ENCODE results near the gene ZNF462.

The ZNF462 gene

GRCh38 chr9:106932675-106933074 lies 69.7 kb downstream of the ZNF462 start:
- no peak for DNase-seq
- Histone ChIP-seq H3K27me3 (replicated peaks; ENCODE audit: control insufficient read depth, insufficient read depth, low read length, poor library complexity, severe bottlenecking) (no peaks in the 10 kb centered on the region), H3K9me3 (ENCODE audit: control insufficient read depth, low read length) (no peaks in the 10 kb centered on the region), H3K4me3 (ENCODE audit: insufficient read depth, low read depth, low read length, poor library complexity, severe bottlenecking) (no peak overlapping the region), H3K4me1 (ENCODE audit: control insufficient read depth, insufficient read depth, low read length, poor library complexity, severe bottlenecking) (no peaks in the 10 kb centered on the region), H3K36me3 (ENCODE audit: control insufficient read depth, insufficient read depth, low read length) (no peaks in the 10 kb centered on the region), H3K27ac (ENCODE audit: insufficient read depth, low read length, poor library complexity, severe bottlenecking) (no peak overlapping the region)

- no peaks in the 10 kb centered on the region for H3K9me3 ChIP-seq (ENCODE audit: control insufficient read depth, low read length)
- H3K27me3 ChIP-seq (replicated peaks; ENCODE audit: control insufficient read depth, insufficient read depth, low read length, poor library complexity, severe bottlenecking) = no peaks in the 10 kb centered on the region
- no peak for DNase-seq
- no peaks in the 10 kb centered on the region for H3K4me1 ChIP-seq (ENCODE audit: control insufficient read depth, insufficient read depth, low read length, poor library complexity, severe bottlenecking)
- no peak overlapping the region for H3K4me3 ChIP-seq (ENCODE audit: insufficient read depth, low read depth, low read length, poor library complexity, severe bottlenecking)
- H3K27ac ChIP-seq (ENCODE audit: insufficient read depth, low read length, poor library complexity, severe bottlenecking) = no peak overlapping the region
- no peaks in the 10 kb centered on the region for H3K36me3 ChIP-seq (ENCODE audit: control insufficient read depth, insufficient read depth, low read length)
These were observed 70.5 kb downstream of the ZNF462 start for GRCh38 chr9:106933470-106933869.

GRCh38 chr9:106934442-106935238 lies 71.7 kb downstream of the ZNF462 start:
- no peaks in the 10 kb centered on the region for H3K27me3 ChIP-seq (replicated peaks; ENCODE audit: control insufficient read depth, insufficient read depth, low read length, poor library complexity, severe bottlenecking)
- no peak overlapping the region for H3K4me3 ChIP-seq (ENCODE audit: insufficient read depth, low read depth, low read length, poor library complexity, severe bottlenecking)
- no peak for DNase-seq
- no peak overlapping the region for H3K27ac ChIP-seq (ENCODE audit: insufficient read depth, low read length, poor library complexity, severe bottlenecking)
- no peaks in the 10 kb centered on the region for H3K4me1 ChIP-seq (ENCODE audit: control insufficient read depth, insufficient read depth, low read length, poor library complexity, severe bottlenecking)
- no peaks in the 10 kb centered on the region for H3K9me3 ChIP-seq (ENCODE audit: control insufficient read depth, low read length)
- no peaks in the 10 kb centered on the region for H3K36me3 ChIP-seq (ENCODE audit: control insufficient read depth, insufficient read depth, low read length)

GRCh38 chr9:106936680-106937079 lies 73.7 kb downstream of the ZNF462 start:
- Histone ChIP-seq H3K9me3 (ENCODE audit: control insufficient read depth, low read length) (no peaks in the 10 kb centered on the region), H3K27ac (ENCODE audit: insufficient read depth, low read length, poor library complexity, severe bottlenecking) (no peak overlapping the region), H3K4me3 (ENCODE audit: insufficient read depth, low read depth, low read length, poor library complexity, severe bottlenecking) (no peak overlapping the region), H3K27me3 (replicated peaks; ENCODE audit: control insufficient read depth, insufficient read depth, low read length, poor library complexity, severe bottlenecking) (no peaks in the 10 kb centered on the region), H3K36me3 (ENCODE audit: control insufficient read depth, insufficient read depth, low read length) (no peaks in the 10 kb centered on the region), H3K4me1 (ENCODE audit: control insufficient read depth, insufficient read depth, low read length, poor library complexity, severe bottlenecking) (no peaks in the 10 kb centered on the region)
- DNase-seq = no peak

- Histone ChIP-seq H3K4me1 (ENCODE audit: control insufficient read depth, insufficient read depth, low read length, poor library complexity, severe bottlenecking) (no peaks in the 10 kb centered on the region), H3K4me3 (ENCODE audit: insufficient read depth, low read depth, low read length, poor library complexity, severe bottlenecking) (no peak overlapping the region), H3K27ac (ENCODE audit: insufficient read depth, low read length, poor library complexity, severe bottlenecking) (no peak overlapping the region), H3K27me3 (replicated peaks; ENCODE audit: control insufficient read depth, insufficient read depth, low read length, poor library complexity, severe bottlenecking) (no peaks in the 10 kb centered on the region), H3K9me3 (ENCODE audit: control insufficient read depth, low read length) (no peaks in the 10 kb centered on the region), H3K36me3 (ENCODE audit: control insufficient read depth, insufficient read depth, low read length) (no peaks in the 10 kb centered on the region)
- DNase-seq = no peak
These were observed 79.0 kb downstream of the ZNF462 start for GRCh38 chr9:106941916-106942315.

- DNase-seq = no peak
- H3K27ac ChIP-seq (ENCODE audit: insufficient read depth, low read length, poor library complexity, severe bottlenecking) = no peak overlapping the region
- no peaks in the 10 kb centered on the region for H3K4me1 ChIP-seq (ENCODE audit: control insufficient read depth, insufficient read depth, low read length, poor library complexity, severe bottlenecking)
- H3K27me3 ChIP-seq (replicated peaks; ENCODE audit: control insufficient read depth, insufficient read depth, low read length, poor library complexity, severe bottlenecking) = no peaks in the 10 kb centered on the region
- H3K36me3 ChIP-seq (ENCODE audit: control insufficient read depth, insufficient read depth, low read length) = no peaks in the 10 kb centered on the region
- H3K9me3 ChIP-seq (ENCODE audit: control insufficient read depth, low read length) = no peaks in the 10 kb centered on the region
- no peak overlapping the region for H3K4me3 ChIP-seq (ENCODE audit: insufficient read depth, low read depth, low read length, poor library complexity, severe bottlenecking)
These were observed 83.0 kb downstream of the ZNF462 start for GRCh38 chr9:106945727-106946660.

GRCh38 chr9:106947106-106947900 lies 84.3 kb downstream of the ZNF462 start:
- Histone ChIP-seq H3K9me3 (ENCODE audit: control insufficient read depth, low read length) (no peaks in the 10 kb centered on the region), H3K27me3 (replicated peaks; ENCODE audit: control insufficient read depth, insufficient read depth, low read length, poor library complexity, severe bottlenecking) (no peaks in the 10 kb centered on the region), H3K27ac (ENCODE audit: insufficient read depth, low read length, poor library complexity, severe bottlenecking) (no peak overlapping the region), H3K36me3 (ENCODE audit: control insufficient read depth, insufficient read depth, low read length) (no peaks in the 10 kb centered on the region), H3K4me1 (ENCODE audit: control insufficient read depth, insufficient read depth, low read length, poor library complexity, severe bottlenecking) (no peaks in the 10 kb centered on the region), H3K4me3 (ENCODE audit: insufficient read depth, low read depth, low read length, poor library complexity, severe bottlenecking) (no peak overlapping the region)
- no peak for DNase-seq

- no peak for DNase-seq
- Histone ChIP-seq H3K9me3 (ENCODE audit: control insufficient read depth, low read length) (no peaks in the 10 kb centered on the region), H3K27ac (ENCODE audit: insufficient read depth, low read length, poor library complexity, severe bottlenecking) (no peak overlapping the region), H3K4me3 (ENCODE audit: insufficient read depth, low read depth, low read length, poor library complexity, severe bottlenecking) (no peak overlapping the region), H3K27me3 (replicated peaks; ENCODE audit: control insufficient read depth, insufficient read depth, low read length, poor library complexity, severe bottlenecking) (no peaks in the 10 kb centered on the region), H3K4me1 (ENCODE audit: control insufficient read depth, insufficient read depth, low read length, poor library complexity, severe bottlenecking) (no peaks in the 10 kb centered on the region), H3K36me3 (ENCODE audit: control insufficient read depth, insufficient read depth, low read length) (no peaks in the 10 kb centered on the region)
These were observed 90.2 kb downstream of the ZNF462 start for GRCh38 chr9:106953174-106953573.

GRCh38 chr9:106954558-106954957 lies 91.6 kb downstream of the ZNF462 start:
- H3K4me1 ChIP-seq (ENCODE audit: control insufficient read depth, insufficient read depth, low read length, poor library complexity, severe bottlenecking) = no peaks in the 10 kb centered on the region
- no peak overlapping the region for H3K27ac ChIP-seq (ENCODE audit: insufficient read depth, low read length, poor library complexity, severe bottlenecking)
- H3K27me3 ChIP-seq (replicated peaks; ENCODE audit: control insufficient read depth, insufficient read depth, low read length, poor library complexity, severe bottlenecking) = no peaks in the 10 kb centered on the region
- H3K9me3 ChIP-seq (ENCODE audit: control insufficient read depth, low read length) = no peaks in the 10 kb centered on the region
- DNase-seq = no peak
- no peak overlapping the region for H3K4me3 ChIP-seq (ENCODE audit: insufficient read depth, low read depth, low read length, poor library complexity, severe bottlenecking)
- no peaks in the 10 kb centered on the region for H3K36me3 ChIP-seq (ENCODE audit: control insufficient read depth, insufficient read depth, low read length)

Measured in effector memory CD4-positive, alpha-beta T cell (primary cell).